Activated CD8-positive, alpha-beta memory T cell treated with anti-CD3 and anti-CD28 coated beads for 1 hour (primary cell): ENCODE measurements around the gene ALKBH8.

ENCODE experiments used
- DNase-seq, 2 donors: peaks; one replicate each; pipeline ENCODE4 v3.0.0-alpha.2; 2020; ENCODE audit warnings: low read depth in 1 of 2; ENCODE audit errors: extremely low read depth in 1 of 2

Gene ALKBH8, protein sequence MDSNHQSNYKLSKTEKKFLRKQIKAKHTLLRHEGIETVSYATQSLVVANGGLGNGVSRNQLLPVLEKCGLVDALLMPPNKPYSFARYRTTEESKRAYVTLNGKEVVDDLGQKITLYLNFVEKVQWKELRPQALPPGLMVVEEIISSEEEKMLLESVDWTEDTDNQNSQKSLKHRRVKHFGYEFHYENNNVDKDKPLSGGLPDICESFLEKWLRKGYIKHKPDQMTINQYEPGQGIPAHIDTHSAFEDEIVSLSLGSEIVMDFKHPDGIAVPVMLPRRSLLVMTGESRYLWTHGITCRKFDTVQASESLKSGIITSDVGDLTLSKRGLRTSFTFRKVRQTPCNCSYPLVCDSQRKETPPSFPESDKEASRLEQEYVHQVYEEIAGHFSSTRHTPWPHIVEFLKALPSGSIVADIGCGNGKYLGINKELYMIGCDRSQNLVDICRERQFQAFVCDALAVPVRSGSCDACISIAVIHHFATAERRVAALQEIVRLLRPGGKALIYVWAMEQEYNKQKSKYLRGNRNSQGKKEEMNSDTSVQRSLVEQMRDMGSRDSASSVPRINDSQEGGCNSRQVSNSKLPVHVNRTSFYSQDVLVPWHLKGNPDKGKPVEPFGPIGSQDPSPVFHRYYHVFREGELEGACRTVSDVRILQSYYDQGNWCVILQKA

DNA sequence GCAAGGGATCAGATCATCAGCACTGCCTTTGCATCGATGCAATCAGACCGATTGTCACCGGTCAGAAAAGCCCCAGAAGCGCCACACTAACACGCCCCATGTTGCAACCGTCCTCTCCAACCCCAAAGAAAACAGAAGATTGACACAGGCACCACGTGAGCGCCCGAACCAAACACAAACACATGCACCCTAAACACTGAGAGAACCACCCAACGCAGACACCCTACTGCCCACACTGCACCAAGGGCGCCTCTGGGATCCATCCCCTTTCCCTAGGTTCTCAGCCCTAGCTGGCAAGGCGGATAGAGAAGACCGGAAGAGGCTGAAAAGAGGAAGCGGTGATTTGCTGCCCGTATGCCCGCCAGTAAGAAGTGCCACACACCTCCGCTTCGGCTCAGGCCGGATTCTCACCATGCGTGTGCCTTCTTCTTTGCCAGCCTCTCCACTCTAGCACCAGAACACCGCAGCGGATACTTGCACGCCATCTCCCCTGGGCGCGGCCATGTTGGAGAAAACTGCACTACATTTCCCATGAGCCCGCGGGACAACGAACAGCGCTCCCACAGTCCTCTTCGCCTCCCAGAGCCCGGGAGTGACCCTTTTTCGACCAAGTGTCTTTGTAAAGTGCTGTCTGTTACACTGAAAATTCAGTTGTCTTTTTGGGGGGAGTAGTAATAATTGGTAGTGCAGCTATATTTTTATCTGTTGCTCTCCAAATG is at the start of gene ALKBH8:
Gene ALKBH8, minus strand, starts transcription at position 517 of the 719 bp plus-strand sequence. CDS start 4,842 bp downstream, outside the sequence.
- peak in 1 of 2 donors; percentile 61 for DNase-seq

DNA sequence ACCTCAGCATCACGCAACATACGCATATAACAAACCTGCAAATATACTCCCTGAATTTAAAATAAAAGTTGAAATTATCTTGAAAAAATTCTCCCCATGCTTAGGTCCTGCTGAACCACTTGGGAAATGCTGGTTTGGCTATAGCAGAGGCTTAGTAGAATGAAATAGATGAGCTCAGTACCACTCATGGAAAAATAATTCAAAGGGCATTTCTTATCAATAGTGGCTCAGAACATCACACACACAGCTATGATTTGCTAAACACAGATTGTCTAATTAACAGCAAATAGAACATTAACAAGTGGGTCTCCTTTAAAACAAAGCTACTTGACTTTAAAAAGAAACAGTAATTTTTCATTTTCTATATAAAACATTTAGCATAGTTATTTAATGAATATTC is 46.9 kb upstream of the ALKBH8 start:
- DNase-seq, result no peak

DNA sequence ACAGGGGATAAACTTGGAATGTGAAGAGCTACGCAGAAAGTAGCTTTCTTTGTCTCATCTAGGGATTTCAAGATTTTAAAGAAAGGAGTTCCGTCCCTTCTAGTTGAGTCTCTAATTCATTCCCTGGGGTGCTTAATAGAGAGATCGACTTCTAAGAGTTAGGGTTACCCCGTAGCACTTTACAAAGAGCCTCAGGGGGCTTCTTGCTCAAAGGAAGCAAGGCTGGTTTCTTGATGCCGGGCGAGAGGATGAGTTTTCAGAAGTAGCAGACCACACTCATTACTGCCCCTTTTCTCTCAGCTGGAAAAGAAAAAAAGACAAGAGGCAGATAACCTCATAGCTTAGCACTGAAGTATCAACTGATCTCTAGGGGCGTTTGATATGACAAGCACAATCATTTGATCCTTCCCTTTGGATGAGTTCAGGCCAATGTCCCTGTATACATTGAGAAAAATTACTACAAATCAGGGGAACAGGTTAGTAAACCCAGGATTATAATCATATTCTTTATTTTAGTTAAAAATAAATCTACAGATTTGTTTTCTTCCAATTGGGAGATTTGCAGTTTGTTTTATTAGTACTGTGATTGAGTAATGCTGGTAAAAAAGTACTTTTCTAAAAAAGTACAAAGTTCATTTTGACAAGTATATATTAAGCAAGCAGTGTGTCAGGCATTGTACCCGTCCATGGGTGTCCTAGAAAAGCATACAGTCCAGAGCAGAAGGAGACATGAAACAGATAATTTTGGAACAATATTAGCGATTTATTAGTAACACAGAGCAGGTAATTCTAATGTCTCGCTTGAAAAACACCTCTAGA is 44.1 kb upstream of the ALKBH8 start:
- DNase-seq, result no peak

GRCh38 chr11:107608809-107609208 is 43.3 kb upstream of the ALKBH8 start:
- no peak for DNase-seq

DNA sequence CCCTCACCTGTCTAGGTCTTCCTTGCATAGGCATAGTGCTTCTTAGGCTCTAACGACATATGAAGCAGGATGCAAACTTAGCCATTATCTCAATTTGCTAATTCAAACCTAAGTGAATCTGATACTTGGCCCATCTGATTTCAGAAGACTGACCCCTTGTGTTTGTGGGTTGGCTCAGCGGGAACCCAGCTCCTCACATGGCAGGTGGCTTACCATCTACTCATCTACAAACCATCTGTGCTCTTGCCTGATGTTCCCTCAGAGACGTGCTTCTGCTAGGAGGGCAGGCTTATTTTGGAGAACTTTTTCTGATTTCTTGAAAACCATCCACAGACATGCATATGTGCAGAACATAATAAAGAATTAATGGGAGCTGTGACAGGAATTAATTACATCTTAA is 40.6 kb upstream of the ALKBH8 start:
- DNase-seq, result no peak

DNA sequence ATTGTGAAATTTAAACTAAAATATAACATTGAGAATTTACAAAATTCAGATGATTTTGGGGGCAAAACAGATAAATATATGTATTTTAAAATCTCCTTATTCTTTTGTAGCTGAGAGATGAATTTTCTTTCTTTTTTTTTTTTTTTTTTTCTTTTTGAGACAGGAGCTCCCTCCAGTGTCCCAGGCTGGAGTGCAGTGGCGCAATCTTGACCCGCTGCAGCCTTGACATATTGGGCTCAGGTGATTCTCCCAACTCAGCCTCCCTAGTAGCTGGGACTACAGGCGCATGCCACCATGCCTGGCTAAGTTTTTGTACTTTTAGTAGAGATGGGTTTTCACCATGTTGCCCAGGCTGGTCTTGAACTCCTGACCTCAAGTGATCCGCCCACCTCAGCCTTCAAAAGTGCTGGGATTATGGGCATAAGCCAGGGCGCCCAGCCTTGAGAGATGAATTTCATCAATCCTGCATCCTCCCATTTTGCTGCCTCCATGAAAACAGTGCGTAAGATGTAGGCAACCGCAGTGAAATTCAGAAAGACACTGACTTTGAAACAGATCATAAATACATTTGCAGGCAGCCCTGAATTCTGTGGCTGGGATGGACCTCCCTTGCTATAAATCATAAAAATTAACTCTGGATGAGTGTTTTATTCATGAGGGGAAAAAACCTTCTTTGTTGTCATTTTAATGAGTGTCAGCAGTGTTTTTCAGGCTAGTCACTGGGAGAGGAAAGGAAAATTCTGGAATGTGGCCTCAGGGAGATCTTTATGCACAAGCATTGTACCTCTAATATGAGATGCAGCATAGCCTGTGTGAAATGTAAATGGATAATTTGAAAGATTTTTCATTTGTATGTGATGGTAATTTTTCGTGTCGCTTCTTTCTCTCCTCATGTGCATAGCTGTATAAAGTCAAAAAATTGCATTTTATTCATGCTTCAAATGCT is 39.8 kb upstream of the ALKBH8 start:
- DNase-seq, result no peak

GRCh38 chr11:107598225-107599139 is 32.9 kb upstream of the ALKBH8 start:
- no peak for DNase-seq

DNA sequence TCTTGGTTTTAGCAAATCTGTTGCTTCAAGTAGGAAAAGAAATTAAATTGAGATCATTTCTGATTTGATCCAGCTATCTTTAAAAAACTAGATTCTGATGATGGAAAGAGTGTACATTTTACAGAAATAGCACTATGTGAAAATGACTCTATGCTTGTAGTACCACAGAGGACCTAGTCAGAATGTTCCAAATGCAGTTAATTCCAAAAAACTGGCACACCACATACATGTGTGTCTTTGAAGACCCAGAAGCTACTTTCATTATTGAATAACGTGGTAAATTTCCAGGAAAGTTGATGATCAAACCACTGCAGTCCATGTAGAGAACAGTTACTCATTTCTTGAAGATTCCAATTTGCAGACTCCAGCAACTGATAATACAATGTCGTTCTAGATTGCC is 29.2 kb upstream of the ALKBH8 start:
- no peak for DNase-seq

GRCh38 chr11:107593951-107594350 is 28.4 kb upstream of the ALKBH8 start:
- DNase-seq, result no peak

DNA sequence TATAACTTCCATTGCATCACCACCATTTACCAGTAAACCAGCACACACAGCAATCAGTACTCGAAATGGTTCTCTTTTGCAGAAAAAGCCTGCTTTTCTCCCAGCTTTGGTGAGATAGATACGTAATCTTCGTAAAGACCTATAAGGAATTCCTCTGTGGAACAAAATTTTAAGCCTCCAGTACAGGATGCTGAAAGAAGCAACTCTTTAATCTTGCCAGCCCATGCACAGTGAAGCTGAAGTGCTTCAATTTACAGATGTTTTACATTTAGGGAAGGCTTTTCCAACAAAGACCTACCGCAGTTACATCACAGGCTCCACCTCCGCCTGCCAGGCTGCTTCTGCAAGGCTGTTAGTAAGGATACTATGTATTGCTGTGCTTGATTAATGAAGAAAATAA is 27.3 kb upstream of the ALKBH8 start:
- DNase-seq, result no peak

- DNase-seq, result no peak
Observed at GRCh38 chr11:107592231-107592590, 26.7 kb upstream of the ALKBH8 start.

- no peak for DNase-seq
Observed at GRCh38 chr11:107591378-107592230, 26.1 kb upstream of the ALKBH8 start.

DNA sequence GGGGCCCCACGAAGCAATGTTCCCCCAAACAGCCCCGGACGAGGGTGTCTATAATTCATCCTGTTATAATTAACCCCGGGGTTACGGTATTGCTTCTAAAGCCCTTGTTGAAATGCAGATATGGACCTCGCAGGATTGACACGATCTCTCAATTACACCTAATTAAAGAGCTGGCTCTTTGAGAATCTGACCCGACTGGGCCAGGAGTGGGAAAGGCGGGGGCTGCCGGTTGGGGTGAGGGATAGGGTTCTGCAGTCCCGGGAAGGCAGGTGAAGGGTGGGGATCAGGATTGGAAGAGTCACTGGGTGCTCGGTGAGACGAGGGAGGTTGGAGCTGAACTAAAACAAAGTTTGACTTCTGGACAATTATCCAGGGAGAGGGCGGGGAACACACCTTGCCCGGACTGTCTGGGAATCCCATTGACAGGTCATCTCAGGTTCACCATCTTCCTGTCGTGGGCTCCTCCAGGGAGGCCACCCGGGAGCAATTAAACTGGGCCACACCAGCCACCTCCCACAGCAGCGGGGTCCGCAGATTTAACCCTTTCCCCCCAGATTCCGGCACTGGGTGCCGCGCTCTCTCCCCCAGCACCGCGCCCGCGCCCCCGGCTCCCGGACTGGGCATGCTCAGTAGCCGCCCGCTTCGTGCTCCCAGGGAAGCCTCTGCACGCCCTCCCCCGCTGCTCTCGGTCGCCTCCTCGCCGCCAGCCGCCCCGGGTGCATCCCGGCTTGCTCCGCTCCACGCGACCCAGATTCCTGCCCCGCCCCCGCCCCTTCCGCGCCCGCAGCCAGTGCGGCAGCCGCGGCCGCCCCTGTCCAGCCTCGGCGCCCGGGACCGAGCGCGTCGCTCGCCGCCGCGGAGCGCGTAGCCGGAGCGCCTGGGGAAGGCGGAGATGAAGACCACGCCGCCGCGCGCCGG is 25.2 kb upstream of the ALKBH8 start, which contains the start of gene ELMOD1:
Gene ELMOD1, plus strand, starts transcription at position 688 of the 918 bp plus-strand sequence. CDS start 27,043 bp downstream, outside the sequence.
- no peak for DNase-seq

DNA sequence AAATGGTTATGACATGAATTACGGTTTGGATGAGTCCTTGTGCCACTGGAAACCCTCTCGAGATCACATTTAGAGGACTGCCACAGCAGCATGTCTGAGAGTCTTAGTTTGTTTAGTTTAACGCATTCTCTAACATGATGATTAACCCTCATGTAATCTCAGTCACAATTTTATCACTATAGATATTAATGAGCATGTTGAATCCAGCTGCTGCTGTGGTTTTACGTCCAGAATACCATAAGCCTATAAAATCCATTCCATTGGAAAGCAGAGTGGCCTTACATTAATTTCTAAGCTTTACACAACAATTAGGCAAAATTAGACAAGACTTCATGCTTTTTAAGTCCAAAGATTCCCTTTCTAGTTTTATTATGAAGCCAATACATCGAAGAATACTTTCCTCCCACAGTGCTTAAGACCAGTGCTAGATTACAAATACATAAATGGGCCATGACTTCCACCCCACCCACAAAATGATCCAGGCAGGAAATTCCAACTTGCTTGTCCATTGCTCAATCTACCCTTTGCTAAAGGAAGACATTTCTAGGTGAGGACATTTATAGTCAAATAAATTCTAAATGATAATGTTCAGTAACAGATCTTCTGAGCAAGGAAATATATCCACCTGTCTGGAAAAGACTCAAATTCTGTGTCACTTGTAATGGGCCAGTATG is 21.9 kb upstream of the ALKBH8 start:
- no peak for DNase-seq

- DNase-seq, result no peak
Observed at GRCh38 chr11:107583629-107584195, 18.2 kb upstream of the ALKBH8 start.

- no peak for DNase-seq
Observed at GRCh38 chr11:107581147-107581546, 15.6 kb upstream of the ALKBH8 start.
